ENCODE results near the gene RTL3. TPM values are rescaled to one million over a fixed set of nuclear protein-coding genes. Genes with fewer than 3 reads are reported as not detected.

Gene RTL3
- total and polyA plus RNA-seq, 8 donors: 0.04 to 0.16 TPM; not detected in 6

DNA sequence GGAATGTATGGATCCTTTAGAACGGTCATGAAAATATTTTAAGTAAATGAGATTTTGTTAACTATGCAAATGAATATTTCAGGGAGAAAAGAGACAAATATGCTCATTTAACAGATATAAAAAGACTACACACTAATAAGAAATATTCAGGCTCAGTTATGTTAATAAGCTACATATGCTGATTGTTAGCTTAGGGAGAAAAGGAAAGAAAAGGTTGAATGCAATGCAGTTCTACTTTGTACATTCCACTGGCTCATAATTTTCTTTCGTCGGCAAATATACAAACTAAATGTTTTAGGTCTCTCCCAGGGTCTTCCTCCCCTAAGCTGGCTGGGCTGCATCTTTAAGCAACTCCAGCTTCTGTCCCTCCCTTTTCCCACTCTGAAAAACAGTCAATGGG is 2.7 kb upstream of the RTL3 start:
- H3K36me3 ChIP-seq: no peaks in the 10 kb centered on the region
- FAIRE-seq (no peak), ATAC-seq (no peak), DNase-seq (no peak)
- 78 to 84% methylated on average over 3 of the region's 3 CpGs for WGBS, 2 donors
- TF ChIP-seq, protein P1, sequence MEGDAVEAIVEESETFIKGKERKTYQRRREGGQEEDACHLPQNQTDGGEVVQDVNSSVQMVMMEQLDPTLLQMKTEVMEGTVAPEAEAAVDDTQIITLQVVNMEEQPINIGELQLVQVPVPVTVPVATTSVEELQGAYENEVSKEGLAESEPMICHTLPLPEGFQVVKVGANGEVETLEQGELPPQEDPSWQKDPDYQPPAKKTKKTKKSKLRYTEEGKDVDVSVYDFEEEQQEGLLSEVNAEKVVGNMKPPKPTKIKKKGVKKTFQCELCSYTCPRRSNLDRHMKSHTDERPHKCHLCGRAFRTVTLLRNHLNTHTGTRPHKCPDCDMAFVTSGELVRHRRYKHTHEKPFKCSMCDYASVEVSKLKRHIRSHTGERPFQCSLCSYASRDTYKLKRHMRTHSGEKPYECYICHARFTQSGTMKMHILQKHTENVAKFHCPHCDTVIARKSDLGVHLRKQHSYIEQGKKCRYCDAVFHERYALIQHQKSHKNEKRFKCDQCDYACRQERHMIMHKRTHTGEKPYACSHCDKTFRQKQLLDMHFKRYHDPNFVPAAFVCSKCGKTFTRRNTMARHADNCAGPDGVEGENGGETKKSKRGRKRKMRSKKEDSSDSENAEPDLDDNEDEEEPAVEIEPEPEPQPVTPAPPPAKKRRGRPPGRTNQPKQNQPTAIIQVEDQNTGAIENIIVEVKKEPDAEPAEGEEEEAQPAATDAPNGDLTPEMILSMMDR (IDR thresholded peaks at IDR 0.05): no peak
- intact Hi-C loops (cut with DNase I): no loop called here
- H3K27me3 ChIP-seq: no peaks in the 10 kb centered on the region
- no peak overlapping the region for H3K27ac ChIP-seq
- no peak overlapping the region for H3K4me3 ChIP-seq
- no peaks in the 10 kb centered on the region for H3K9me3 ChIP-seq
- no peaks in the 10 kb centered on the region for H3K4me1 ChIP-seq

DNA sequence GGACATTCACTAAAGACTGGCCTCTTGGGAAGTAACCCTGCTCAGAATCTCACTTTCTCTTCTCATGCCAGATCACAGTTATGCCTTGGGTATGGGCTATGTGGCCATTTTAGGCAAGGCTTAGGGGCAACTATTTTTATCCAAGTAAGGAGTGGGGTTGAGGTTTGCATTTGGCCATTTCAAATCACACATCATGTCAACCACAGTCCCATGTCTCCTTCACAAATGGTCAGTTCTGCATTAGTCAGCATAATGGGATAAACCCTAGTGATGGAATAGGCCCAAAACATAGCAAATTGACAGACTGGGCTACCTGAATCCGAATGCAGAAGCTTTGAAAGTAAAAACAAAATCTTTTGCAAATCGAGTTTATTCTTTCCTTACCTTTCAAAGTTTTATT is 827 bp upstream of the RTL3 start:
- no peaks in the 10 kb centered on the region for H3K9me3 ChIP-seq
- no peak overlapping the region for H3K27ac ChIP-seq
- intact Hi-C loops (cut with DNase I): no loop called here
- DNase-seq (no peak), FAIRE-seq (no peak), ATAC-seq (no peak)
- 25 to 33% methylated on average over 2 of the region's 2 CpGs for WGBS, 2 donors
- no peaks in the 10 kb centered on the region for H3K36me3 ChIP-seq
- no peaks in the 10 kb centered on the region for H3K27me3 ChIP-seq
- no peaks in the 10 kb centered on the region for H3K4me1 ChIP-seq
- no peak overlapping the region for H3K4me3 ChIP-seq
- TF ChIP-seq, protein P1 (IDR thresholded peaks at IDR 0.05): no peak

DNA sequence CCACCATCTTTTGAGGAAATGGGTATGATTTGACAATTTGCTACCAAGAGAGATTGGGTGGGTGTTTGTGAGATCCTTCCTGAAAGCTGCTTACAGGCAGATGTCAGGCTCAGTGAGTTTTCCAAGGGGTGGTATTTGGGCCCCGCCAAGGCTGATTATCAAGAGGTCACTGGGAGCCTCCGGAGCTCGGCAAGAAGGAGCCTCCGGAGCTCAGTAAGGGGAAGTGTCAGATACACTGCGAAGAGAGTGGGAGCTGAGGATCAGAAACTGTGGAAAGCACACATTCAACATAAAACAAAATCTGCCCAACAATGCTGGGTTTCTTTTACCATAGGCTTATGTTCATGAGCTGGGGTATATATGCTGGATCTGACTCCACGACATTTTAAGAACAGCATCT is 714 bp downstream of the RTL3 start:
- FAIRE-seq: no peak
- no peaks in the 10 kb centered on the region for H3K4me1 ChIP-seq

DNA sequence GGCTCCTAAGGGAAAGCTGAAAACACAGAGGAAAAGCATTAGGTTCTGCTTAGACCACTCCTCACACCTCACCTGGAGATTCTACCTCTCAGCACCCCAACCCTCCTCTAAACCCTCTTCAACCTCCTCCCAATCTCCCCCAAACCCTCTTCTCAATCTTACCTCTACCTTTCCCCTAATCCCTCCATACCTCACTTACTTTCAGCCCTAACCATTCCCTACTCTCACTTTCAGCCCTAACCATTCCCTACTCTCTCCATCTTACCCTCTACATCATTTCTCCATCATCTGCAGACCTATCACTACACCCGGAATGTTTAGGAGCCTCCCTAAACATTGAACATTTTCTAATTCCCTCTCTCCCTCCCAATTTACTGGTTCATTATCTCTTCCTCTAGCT is 3.5 kb downstream of the RTL3 start:
- intact Hi-C loops (cut with DNase I): no loop called here
- Histone ChIP-seq H3K4me3 (no peak overlapping the region), H3K4me1 (no peaks in the 10 kb centered on the region), H3K36me3 (no peaks in the 10 kb centered on the region), H3K27me3 (no peaks in the 10 kb centered on the region), H3K9me3 (no peaks in the 10 kb centered on the region), H3K27ac (no peak overlapping the region)
- FAIRE-seq (no peak), DNase-seq (no peak), ATAC-seq (no peak)
- TF ChIP-seq, protein P1 (IDR thresholded peaks at IDR 0.05): no peak
- WGBS, 2 donors: 21 to 43% methylated on average over 1 of the region's 1 CpG

More for the DNA sequence above, 714 bp downstream of the RTL3 start:
- DNase-seq: no peak
- 61 to 74% methylated on average over 6 of the region's 6 CpGs for WGBS, 2 donors
- no peak overlapping the region for H3K27ac ChIP-seq
- H3K36me3 ChIP-seq: no peaks in the 10 kb centered on the region
- no peaks in the 10 kb centered on the region for H3K27me3 ChIP-seq
- no peak overlapping the region for H3K4me3 ChIP-seq
- no peaks in the 10 kb centered on the region for H3K9me3 ChIP-seq
- ATAC-seq: no peak
- intact Hi-C loops (cut with DNase I): no loop called here
- TF ChIP-seq, protein P1 (IDR thresholded peaks at IDR 0.05): no peak

DNA sequence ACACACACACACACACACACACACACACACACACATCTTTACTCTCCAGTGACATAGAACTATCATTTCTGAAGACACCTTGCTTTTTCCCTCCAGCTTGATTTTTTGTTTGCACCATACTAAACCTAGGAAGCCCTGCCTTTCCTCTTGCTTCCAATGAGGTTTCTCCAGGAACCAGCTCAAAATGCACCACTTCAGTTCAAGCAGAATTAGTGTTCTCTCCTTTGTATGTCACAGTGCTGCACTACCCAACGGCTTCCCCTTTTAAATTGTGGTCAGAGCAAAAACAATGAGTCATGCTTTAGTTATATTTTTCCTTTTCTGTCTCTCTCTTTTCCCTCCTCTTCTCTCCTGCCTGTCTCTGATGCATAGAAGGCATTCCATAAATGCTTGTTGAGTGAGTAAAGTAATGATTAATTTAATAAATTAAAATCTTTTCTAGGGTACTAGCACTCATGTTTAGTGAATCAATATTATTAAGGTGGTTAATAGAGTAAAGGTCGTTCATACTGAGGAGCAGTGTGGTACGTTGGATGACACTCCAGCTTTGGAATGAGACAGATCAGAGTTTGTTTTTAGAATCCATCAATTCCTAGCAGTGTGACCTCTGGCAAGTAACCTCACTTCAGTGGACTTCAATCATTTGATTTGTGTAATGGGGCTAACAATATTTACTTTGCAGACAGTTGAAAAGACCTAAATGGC is 5.9 kb downstream of the RTL3 start:
- TF ChIP-seq, protein P1 (IDR thresholded peaks at IDR 0.05): no peak
- Histone ChIP-seq H3K27ac (no peak overlapping the region), H3K9me3 (no peaks in the 10 kb centered on the region), H3K4me1 (no peaks in the 10 kb centered on the region), H3K36me3 (no peaks in the 10 kb centered on the region), H3K27me3 (no peaks in the 10 kb centered on the region), H3K4me3 (no peak overlapping the region)
- peak in 2 of 4 donors; percentile 57 to 63 for ATAC-seq
- DNase-seq: no peak
- FAIRE-seq: no peak
- 13 to 14% methylated on average over 3 of the region's 3 CpGs for WGBS, 2 donors
- intact Hi-C loops (cut with DNase I): no loop called here
